GM21390 (cell line): Measurements from ENCODE around the gene C6.
"Not testable (repeated sequence)": the region's sequence is repeated elsewhere in the genome, so short reads cannot be mapped to it uniquely, and the experiment has no call there.

Experiments
- ATAC-seq: cut with Tn5 transposase; IDR thresholded peaks from one replicate; pipeline ENCODE4 v1.9.1; 2021; ENCODE audit not compliant: unreplicated experiment

C6 gene

DNA sequence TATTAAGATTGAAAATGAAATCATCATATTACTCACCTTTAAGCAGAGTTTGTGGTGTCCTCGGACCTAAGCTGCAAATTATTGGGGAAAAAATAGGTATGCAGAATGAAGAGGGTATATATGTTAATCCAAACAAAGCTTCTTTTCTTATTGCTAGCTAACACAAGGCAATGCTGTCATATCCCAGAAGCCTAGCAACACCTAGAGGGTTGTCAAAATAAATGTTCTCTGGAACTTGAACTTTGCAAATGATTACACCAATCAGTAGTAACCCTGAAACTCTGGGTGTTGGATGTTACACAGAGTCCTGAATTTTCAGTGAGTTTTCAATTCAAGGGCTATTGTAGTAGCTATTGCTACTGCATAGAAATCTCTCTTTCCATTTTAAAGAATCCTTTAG is at the start of gene C6:
Gene C6, minus strand, starts transcription at position 193 of the 400 bp plus-strand sequence. CDS start 10,302 bp downstream, outside the sequence.
- no peak for ATAC-seq

- ATAC-seq = no peak
Measured at GRCh38 chr5:41256400-41256799, 43.1 kb upstream of the C6 start.

DNA sequence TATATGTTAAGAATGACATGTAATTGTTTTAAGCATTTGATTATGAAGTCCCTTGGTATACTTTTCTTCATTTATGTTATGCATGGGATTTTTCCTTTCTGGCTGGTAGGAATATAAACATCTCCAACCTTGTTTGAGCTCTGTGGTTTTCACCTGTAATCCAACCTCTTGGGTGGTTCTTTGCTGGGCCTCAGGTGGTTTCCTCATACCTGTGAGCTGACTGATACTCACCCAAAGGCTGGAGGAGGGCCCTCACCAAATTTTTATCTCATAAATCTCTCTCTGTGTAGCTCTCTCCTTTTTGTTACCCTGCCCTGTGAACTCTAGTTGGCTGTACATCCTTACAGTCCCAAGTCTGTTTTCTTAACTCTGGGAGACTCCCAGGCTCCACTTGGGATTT is 39.8 kb upstream of the C6 start:
- ATAC-seq = no peak

- no peak for ATAC-seq
Measured at GRCh38 chr5:41252036-41252435, 38.7 kb upstream of the C6 start.

GRCh38 chr5:41250351-41250987 is 37.1 kb upstream of the C6 start:
- ATAC-seq = no peak

- ATAC-seq = no peak
Measured at GRCh38 chr5:41247135-41247534, 33.8 kb upstream of the C6 start.

- ATAC-seq = no peak
Measured at GRCh38 chr5:41246376-41246775, 33.0 kb upstream of the C6 start.

GRCh38 chr5:41243558-41243957 is 30.2 kb upstream of the C6 start:
- ATAC-seq = no peak

GRCh38 chr5:41240985-41241384 is 27.7 kb upstream of the C6 start:
- ATAC-seq = no peak

DNA sequence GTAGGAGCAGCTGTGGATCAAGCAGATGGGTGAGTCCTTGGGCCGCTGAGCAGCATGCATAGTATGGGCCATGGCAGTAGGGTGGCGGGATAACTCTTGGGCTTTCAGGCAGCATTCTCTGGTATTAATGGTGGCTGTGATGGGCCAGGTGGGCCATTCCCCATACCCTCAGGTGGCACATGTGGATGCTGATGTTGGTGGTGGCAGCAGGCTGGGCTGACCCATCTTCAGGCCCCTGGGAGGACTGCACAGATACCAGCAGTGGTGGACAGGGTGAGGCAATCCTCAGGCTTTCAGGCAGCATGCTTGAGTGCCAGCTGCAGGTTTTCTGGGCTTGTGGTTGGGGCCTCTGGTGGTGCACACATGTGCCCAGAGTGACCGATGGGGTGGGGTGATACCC is 27.1 kb upstream of the C6 start:
- no peak for ATAC-seq

DNA sequence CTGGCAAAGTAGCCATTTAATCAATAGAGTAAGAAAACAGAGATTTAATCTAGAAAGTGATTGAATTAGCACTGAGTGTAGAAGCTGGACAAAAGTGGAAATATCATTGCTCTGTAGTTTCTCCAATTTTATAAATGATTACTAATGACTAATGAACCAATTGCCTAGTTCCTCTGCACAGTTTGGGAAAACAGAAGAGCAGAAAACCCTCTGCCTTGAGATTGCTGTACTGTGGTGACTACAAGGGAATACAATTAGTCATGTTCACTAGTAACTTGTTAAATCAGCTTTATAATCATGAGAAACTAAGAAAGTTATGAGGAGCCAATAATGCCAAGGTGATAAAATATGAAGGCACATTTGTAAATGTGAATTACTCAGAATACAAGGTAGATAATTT is 21.1 kb upstream of the C6 start:
- no peak for ATAC-seq

GRCh38 chr5:41232797-41233196 is 19.5 kb upstream of the C6 start:
- no peak for ATAC-seq

DNA sequence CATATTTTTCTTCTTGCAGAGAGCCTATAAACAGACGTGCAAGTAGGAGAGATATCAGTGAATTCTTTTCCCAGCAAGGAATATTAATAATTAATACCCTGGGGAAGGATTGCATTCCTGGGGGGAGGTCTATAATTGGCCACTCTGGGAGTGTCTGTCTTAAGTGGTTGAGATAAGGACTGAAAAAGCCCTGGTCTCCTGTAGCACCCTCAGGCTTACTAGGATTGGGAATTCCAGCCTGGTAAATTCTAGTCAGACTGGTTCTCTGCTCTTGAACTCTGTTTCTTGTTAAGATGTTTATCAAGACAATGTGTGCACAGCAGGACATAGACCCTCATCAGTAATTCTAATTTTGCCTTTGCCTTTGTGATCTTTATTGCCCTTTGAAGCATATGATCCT is 16.9 kb upstream of the C6 start:
- not testable (repeated sequence) for ATAC-seq

- ATAC-seq = no peak
Measured at GRCh38 chr5:41223962-41224361, 10.6 kb upstream of the C6 start.

DNA sequence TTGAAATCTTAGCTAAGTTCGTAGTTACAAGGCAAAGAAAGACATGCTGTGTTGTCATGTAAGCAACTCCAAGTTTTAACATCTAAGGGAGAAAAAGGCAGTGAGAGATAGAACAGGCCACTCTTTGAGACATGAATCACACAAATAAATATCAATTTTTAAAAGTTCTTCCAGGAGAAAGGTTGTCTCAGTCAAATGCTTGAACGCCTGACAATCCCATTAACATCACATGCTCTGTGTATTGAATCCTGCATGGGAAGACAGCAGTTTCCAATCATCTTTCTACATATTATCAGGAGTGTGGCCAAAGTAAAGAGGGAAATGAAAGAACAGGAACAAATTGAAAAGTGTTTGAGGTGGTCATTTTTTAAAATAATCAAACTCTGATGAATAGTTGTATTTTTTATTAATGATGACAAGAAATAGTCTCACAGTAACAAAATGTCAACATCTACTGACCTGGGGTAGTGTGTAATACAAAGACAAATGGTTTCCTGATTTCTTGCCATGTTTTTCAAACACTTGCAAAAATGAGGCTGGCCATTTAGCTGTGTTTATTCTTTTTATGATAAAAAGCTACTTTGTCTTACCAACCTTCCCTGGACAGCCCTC is 6.4 kb upstream of the C6 start:
- ATAC-seq = no peak

DNA sequence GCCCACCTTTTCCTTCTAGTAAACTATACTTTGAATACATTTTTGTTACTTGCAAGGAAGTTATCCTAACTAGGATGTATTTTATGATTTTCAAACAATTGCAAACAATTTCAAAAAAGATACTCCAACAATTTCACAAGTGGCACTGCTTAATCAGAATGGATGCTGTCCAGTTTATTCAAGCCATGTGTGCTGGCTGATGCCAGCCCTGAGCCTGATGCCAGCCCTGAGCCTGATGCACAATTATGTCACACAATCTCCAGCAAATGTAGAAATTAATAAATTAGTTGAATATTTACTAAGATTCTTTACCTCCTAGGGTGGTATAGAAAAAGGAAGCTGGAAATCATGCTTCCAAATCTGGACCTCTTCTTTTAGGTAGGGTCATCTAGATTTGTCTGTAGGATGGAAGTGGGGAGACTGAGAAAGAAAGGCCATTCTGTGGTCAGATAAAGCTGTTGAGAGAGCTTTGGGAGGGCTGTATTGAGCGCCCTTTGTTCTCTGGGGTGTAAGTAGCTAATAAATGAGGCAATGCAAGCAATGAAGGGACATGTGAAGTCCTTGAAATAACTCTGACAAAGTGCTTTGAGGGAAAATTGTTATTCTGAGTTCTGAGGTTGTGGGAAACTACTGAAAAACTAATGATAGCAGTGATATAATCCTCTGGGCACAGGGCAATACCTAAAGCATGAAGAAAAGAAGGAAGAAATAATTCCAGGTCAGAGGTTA is 5.8 kb upstream of the C6 start:
- ATAC-seq = no peak

DNA sequence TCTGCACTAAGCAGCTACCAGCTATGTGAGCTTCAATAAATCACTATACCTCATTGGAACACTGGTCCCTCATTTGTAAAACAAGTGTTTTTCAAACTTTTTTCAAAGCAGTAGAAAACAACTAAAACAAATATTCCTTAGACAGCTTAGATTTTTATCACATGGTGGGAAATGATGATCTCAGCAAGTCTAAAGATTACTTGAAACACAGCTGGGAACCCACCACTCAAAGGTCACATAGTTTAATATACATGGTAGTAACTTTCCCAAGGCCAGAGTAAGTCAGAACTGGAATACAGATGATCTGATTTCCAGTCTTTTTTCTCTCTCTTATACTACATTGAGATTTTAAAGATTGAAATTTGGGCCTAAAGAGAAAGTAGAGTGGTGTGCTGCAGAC is 850 bp upstream of the C6 start:
- no peak for ATAC-seq

GRCh38 chr5:41212935-41213334 is 397 bp downstream of the C6 start:
- no peak for ATAC-seq

DNA sequence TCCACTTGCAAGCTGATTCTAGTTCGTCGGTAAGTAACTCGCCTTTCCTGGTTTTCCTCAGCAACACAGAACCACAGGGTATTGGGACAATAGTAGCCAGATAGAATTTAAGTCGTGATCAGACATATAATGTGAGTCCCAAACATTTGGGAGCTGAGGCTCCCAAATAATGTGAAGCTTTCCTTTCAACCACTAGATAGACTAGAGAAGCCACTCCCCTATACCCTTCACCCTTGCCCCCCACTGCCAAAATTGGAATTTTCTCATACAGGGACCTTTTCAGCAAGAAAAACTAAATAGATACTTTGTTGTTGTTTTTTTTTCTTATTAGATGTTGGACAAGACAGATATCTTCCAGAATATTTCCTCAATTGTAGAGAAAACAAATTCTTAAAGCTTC is 1.9 kb downstream of the C6 start:
- no peak for ATAC-seq

DNA sequence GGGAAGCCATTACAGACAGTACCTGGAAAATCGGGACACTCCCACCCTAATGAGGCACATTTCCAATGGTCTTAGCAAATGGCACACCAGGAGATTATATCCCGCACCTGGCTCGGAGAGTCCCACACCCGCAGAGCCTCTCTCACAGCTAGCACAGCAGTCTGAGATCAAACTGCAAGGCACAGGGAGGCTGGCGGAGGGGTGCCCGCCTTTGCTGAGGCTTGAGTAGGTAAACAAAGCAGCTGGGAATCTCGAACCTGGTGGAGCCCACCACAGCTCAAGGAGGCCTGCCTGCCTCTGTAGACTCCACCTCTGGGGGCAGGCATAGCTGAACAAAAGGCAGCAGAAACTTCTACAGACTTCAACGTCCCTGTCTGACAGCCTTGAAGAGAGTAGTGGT is 7.9 kb downstream of the C6 start:
- not testable (repeated sequence) for ATAC-seq

- ATAC-seq = no peak
Measured at GRCh38 chr5:41203033-41203432, 10.3 kb downstream of the C6 start.

- ATAC-seq = no peak
Measured at GRCh38 chr5:41201082-41201772, 12.1 kb downstream of the C6 start.
